Limb (tissue), 2 donors: ENCODE data around the gene DELE1.
A peak's percentile ranks its signal among the peaks of the same experiment; 100 is the strongest.
"Not testable (repeated sequence)": the region's sequence is repeated elsewhere in the genome, so short reads cannot be mapped to it uniquely, and the experiment has no call there.

Experiments used
- DNase-seq, 2 donors: peaks; one replicate each; pipeline ENCODE4 v3.0.0-alpha.2; 2016; ENCODE audit errors: extremely low spot score in 2 of 2

The DELE1 gene

DNA sequence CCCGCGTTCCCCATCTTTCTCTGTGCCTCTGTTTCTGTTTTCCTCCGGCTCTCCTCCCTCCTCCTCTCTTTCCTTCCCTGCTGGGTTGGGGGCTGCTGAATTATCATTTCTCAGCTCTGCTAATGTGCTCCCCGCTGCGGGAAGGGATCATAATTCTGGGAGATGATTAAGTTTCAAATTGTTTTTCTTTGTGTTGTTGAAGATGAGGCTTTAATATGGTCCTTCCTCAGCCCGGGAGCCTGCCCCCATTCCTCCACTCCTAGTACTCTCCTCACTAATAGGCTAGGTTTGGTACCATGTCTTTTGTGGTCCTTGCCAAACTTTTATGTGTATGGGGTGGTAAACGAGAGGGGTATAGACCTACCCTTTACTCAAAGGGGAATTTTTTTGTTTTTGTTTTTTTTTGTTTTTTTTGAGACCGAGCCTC is 39.8 kb upstream of the DELE1 start:
- no peak for DNase-seq

DNA sequence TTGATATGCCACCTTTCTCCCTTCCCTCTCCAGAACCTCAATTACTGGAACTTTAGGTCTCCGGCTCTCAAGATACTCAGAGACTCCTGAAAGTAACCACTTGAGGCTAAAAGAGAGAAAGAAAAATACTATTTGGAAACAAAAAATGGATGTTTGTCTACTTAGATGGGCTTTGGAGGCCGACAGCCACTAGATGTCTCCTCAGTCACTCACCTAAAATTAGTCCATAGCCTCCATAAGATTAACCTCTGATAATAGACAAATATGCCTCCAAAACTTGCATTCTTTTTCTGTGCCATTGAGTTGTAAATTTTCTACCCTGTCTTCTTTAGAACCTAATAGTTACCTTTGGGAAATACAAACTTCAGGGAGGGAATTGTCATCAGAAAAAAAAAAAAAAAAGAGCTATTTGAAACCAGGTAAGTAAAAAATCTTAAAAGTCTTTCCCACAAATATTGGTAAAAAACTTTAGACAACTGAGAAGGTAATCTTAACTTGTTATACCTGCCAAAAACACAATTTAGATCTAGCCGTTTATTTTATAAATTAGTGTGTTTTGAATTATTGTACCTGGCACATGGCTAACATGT is 34.3 kb upstream of the DELE1 start:
- DNase-seq = no peak

DNA sequence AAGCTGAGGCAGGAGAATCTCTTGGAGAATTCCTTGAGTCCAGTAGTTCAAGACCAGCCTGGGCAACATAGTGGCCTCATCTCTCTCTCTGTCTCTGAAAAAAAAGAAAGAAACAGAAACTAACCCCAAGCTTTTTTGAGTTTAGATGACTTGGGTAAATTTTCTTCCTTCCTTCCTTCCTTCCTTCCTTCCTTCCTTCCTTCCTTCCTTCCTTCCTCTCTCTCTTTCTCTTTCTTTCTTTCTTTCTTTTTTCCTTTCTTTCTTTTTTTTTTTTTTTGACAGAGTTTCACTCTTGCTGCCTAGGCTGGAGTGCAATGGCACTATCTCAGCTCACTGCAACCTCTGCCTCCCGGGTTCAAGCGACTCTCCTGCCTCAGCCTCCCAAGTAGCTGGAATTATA is 33.2 kb upstream of the DELE1 start:
- not testable (repeated sequence) for DNase-seq

DNA sequence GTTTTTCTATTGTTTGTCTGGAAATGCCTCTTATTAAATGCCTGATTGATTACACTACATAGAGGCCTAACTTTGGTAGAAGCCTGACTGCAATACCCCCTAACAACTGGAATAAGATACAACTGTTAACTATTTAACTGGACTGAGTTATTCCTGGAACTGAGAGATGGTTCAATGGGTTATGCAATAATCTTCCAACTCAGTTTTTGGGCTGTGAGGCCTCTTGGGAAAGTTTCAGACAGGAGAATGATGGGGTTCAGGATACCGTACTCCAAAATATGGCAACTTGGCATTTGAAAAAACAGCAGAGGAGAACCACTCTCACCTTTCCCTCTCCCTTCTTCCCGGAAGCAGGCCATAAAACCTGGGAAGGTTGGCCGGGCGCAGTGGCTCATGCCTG is 26.2 kb upstream of the DELE1 start:
- DNase-seq = no peak

DNA sequence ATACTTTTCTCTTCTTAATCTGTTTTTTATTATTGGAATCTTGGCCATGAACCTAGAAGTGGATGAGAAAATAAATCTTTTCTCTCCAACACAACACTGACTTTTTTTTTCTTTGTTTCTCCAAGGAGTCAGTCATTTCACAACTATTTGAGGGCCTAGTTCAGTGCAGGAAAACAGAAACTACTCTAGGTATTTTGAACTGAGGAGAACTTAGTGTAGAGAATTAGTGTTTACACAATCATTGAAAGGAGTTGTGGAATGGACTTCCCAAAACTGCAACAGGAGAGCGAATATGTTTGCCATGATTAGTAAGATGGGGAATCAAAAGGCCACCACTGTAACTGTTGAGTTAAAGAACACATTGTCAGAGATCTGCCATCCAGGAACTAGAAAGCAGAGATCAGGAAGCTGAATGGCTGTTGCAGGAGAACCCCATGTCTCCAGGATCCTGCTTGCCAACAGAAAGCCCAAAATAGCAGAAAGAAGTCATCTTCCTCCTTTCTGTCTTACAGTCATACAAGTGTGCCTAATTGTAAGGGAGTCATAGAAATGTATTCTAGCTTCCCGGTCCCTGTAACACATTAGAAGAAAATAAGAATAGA is 25.1 kb upstream of the DELE1 start:
- DNase-seq = no peak

DNA sequence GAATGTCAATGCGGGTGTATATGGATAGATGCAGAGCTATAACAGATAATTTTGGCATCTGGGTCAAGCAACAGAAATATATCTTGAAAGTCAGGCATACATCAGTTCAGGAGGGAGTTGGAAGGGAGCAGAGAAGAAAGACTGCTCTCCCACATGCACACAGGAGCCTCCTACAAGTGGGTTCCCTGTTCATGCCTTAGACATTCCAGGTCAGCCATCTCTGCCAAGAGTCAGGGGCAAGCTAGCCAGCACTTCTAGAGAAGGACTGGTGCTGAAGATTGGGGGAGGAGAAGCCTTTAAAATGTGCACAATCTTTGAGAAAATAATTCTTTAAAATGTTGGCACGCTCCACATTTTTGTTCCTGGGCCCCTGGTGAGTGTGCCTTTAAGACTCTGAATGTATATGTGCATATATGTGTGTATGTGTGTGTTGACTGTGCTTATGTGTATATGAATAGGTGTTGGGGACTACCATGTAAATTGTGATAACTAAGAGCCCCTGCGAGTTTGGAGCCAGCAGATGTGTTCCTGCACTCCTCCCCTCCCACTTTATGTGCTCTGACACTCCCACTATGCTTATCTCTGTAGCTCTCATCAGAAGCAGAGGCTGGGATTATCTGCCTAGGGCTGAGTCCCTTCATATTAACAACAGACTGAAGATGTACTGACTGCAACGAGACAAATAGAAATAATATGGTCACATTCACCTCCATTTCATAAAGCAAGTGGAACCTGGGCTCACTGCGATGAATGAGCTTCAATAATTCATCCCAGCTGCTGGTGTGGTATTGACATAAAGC is 21.5 kb upstream of the DELE1 start:
- DNase-seq = no peak

DNA sequence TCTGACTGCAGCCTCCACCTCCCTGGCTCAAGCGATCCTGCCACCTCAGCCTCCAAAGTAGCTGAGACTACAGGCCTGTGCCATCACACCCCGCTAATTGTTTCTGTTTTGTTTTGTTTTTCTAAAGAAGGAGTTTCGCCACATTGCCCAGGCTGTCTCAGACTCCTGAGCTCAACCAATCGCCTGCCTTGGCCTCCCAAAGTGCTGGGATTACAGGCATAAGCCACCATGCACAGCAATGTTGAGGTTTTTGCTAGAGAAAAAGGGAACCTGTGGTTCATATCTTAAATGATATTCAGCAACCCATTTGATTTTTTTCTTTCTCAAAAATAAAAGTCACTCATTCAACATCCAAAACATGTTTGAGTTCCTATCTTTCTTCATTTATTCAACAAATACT is 20.4 kb upstream of the DELE1 start:
- DNase-seq = no peak

DNA sequence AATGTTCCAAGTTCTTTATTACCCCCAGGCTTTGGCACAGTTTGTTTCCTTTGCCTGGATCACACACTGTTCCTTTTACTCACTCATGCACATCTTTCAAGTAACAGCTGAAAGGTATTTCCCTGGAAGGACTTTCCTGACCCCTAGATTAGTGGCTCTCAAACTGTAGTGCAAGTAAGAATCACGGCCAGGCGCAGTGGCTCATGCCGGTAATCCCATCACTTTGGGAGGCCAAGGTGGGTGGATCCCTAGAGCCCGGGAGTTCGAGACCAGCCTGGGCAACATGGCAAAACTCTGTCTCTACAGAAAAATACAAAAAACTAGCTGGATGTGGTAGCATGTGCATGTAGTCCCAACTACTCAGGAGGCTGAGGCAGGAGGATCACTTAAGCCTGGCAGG is 19.1 kb upstream of the DELE1 start:
- DNase-seq = no peak

DNA sequence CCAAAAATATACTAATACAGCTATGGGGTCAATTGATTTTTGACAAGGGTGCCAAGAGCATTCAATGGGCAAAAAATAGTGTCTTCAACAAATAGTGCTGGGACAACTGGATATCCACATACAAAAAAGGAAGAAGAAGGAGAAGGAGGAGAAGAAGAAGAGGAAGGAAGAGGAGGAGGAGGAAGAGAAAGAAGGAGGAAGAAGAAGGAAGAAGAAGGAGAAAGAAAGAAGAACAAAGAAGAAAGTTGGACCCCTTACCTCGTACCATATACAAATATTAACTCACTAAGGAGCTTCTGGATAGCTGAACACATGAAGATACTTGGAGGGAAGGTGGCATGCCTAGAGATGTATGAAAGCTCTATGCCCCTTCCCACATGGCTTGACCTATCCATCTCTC is 17.2 kb upstream of the DELE1 start:
- no peak for DNase-seq

DNA sequence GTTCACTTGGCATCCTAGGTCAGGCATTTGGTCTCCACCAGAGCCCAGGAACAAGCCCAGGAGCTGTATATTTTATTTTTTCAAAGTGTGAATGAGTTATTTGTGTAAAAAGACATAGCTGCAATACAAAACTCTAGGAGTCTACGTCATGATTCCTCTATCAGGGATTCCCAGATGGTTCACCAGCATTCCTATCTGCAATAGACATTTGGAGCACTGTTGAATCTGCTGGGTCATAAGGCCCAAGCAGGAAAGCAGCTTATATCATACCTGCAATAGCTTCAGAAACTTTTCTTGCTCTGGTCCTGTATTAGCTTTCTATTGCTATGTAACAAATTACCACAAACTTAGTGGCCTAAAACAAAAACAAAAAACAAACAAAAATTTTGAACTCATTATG is 16.7 kb upstream of the DELE1 start:
- no peak for DNase-seq

DNA sequence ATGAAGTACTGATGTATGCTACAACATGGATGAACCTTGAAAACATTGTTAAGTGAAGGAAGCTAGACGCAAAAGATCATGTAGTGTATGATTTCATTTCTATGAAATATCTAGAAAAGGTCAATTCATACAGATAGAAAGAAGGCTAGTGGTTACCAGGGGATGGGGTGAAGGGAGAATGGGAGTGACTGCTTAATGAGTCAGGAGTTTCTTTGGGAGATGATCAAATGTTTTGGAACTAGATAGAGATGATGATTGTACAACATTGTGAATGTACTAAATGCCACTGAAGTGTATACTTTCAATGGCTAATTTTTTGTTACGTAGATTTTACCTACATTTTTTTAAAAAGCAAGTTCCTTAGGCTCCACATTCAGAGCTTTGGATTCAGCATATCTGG is 14.9 kb upstream of the DELE1 start:
- DNase-seq = no peak

DNA sequence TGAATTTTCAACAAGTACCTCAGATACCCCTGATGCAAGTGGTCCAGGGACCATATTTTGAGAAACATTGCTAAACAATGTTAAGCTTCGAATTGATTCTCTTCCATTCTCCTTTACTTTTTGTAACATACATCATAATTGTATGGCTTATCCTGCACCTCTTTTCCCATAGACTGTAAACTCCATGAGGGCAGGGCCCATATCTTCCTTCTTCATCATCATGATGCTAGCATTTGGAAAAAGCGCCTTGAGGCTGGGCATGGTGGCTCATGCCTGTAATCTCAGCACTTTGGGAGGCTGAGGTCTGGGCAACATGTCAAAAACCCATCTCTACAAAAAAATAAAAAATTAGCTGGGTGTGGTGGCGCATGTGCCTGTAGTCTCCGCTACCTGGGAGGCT is 14.5 kb upstream of the DELE1 start:
- no peak for DNase-seq

DNA sequence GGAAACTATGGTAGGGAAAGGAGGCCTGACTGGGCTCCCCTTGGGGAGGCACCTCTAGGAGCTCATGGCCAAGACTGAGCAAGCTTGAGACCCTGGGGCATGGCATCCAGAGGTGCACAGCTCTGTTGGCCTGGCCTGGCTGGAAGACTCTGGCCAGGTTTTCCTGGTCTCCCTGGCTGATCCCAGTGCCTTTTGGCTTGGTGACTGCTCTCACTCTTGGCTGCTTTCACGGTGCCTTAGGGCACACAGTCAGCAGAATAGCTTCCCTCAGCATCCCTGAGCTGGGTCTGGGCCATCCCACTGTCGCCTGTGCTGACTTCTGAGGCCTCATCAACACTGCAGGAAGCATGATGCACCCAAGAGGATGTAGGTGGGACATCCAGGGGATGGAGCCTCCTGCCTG is 13.4 kb upstream of the DELE1 start:
- DNase-seq = no peak

DNA sequence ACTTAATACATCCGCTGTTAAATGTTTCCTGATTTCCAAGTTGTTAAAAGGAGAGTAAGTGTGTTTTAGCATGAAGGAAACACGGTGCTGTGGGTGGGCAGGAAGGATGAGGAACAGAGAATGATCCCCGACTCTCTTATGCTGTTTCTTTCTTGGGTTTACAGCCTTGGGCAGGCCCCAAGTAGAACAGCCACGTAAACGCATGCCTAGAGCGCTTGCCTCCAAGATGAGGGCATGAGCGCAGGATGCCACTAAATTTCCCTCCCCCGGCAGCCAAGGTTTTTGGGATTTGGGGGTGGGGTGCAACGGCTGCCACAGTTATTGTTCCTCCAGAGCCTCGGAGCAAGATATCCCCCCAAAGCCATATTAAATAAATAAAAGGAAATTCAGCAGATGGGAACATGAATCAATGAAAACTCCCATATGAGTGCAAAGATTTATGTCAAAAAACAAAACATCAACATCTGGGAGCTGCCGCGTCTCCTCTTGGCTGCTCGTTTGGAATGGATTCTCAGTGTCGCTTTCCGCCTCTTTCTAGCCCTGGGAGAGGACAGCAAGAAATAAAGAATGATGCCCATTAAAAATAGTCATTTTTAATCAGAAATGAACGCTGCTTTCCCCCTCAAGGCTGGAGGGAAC is 10.0 kb upstream of the DELE1 start:
- DNase-seq = peak in 1 of 2 donors; percentile 10

DNA sequence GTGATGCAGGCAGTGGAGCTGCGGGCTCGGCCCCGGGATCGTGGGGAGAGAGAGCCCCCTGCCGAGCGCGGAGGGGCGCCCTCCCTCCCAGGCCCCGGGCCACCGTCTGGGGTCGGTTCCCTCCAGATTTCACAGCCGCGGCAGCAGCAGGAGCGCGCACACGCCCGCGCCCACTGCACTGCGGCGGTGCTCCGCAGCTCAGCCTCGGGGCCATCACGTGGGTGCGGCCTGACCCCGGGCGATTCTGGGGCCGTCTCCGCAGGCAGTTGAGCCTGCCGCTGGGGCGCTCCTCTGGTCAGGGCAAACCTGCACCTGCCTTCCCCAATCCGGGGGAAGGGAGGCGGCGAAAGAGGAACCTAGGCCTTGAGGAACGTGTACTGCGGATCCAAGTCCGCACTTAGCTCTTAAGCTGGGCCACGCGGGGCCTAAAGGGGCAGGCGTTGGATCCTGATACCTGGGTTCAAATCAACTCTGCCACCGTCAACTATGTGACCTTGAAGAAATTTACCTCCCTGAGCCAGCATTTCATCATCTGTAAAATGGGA is 9.4 kb upstream of the DELE1 start:
- peak in 1 of 2 donors; percentile 71 for DNase-seq

DNA sequence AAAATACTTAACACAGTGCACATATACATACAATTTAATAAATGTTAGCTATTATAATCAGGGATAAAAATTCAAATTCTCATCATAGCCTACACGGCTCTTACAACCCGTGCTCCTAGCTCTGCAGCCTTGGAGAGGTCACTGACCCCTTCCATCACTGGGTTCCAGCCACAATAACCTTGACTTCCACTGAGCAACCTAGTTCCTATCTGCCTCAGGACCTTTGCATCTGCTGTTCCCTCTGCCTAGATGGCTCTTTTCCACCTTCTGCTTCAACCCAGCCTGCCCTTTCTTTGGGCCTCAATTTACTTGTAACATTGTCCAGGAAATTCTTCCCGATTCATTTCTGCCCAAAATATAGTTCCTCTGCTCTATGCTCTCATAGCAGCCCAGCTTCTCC is 8.9 kb upstream of the DELE1 start:
- no peak for DNase-seq

DNA sequence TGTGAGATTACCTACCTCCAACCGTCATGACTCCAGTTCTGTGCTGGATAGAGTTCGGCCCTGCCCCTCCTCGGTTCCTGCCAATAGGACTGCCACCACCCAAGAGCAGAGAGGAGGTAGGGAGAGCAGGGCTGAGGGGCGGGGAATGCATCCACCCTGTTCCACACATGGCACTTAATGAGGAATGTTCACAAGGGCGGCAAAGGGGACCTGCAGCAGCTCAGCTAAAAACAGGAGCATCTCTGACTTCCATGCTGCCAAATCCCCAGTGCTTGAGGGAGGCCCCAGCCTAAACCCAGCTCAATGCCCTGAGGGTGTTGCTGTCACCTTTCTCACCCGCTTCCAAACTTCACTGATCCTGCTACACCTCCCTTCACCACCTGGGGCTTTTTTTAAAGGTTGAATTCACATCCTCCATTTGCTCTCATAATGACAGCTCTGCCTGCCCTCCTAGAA is 7.8 kb upstream of the DELE1 start:
- no peak for DNase-seq

DNA sequence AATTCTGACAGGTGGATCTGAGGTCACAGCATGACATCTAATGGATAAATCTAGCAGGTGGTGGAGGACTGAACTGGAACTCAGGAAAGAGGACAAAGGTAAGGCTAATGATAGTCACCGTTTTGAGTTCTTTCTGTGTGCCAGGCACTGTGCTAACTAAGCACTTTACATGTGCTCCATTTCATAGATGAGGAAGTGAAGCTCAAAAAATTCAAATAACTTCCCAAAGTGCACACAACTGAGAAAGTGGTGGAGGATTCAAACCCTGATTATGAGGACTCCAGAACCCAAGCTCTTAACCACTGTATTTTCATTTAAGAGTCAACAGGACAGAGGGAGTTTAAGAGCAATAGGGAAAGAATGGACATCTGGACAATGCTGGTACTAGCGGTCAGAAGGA is 7.1 kb upstream of the DELE1 start:
- DNase-seq = no peak

DNA sequence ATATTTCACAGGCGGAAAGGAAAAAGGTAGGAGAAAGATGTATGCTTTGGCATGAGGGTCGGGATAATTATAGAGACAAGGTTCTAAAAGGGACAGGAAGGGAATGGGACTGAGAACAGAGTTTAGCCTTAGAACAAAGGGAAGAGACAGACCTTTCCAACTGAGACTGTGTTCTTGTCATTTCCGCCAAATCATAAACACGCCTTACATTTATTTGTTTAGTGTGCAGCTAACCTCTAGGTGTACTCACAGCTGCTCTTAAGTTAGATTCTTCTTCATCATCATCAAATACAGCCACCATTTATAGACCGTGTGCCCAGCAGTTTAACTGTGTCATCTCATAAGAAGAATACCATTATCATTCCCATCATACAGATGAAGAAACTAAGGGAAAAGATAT is 5.9 kb upstream of the DELE1 start:
- no peak for DNase-seq

DNA sequence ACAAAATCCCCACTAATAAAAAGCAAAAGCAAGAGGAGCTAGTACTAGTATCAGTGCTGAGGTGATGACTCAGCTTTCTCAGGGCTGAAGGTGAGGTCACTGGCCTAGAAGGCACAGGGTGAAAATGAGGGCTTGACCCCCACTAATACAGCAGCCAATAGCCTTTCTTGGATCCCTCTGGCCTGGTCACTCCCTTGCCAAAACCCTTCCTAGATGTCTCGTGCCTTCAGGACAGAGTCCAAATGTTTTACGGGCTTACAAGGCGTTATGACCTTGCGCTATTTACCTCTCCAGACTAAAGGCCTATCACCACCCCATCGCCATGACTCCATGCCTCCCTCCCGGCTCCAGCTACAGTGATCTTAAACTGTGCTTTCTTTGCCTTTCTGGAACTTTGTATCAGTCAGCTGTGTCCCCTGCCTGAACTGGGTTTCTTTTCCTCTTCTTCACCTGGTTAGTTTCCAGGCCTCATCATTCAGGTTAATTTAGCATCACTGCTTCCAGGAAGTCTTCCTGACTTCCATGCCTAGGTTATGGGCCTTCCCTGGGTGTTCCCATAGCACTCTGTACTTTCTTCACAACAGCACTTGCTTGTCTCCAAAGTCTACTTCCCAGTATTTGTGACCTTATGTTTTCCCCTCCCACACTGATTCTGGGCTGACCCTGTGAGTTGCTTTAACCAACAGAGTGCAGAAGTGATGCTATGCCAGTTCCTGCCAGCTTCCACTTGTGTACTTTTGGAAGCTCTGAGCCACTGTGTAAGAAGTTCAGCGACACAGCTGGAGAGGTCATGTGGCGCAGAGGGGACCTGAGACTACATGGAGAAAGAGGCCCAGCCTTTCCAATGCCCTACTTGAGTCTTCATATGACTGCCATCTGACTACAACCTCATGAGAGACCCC is 4.2 kb upstream of the DELE1 start:
- no peak for DNase-seq

DNA sequence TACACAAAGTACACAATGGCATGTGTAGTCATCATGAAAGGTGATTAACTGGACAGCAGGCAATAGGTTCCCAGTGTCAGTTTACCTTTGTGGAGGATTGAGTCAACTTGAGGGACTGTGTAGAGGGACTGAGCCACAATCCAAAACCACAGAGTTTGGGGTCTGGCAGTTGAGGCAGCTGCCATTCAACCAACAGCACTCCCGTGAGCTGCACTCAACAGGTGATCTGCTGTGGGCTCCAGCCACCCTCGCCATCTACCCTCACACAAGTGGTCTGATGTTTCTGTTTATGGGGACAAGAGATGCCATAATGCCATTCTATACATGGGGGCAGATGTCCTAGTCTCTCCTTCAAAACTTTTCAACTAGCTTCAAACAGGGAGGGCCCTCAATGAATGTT is 2.9 kb upstream of the DELE1 start:
- DNase-seq = no peak
